Measurements from ENCODE around the gene IKZF3.

- TF ChIP-seq CTCF (conservative IDR thresholded peaks at IDR 0.05 in 1 of 2, IDR thresholded peaks at IDR 0.05 in 1 of 2; ENCODE audit: extremely low read depth in 1 of 2, insufficient read depth in 1 of 2, low read depth in 1 of 2, low read length in 2 of 2), result no peak
- TF ChIP-seq EZH2 (IDR thresholded peaks at IDR 0.05; ENCODE audit: borderline replicate concordance, low read length), result no peak
Observed at GRCh38 chr17:39747745-39748144, 116.4 kb downstream of the IKZF3 start.
